Measurements from ENCODE around the gene ECPAS.

Gene ECPAS

GRCh38 chr9:111330124-111330523 lies 154.1 kb downstream of the ECPAS start, which contains the start of gene OR2K2:
Gene OR2K2 (minus strand): TSS chr9:111330224. CDS start chr9:111328433, 1,791 bp downstream.
- DNase-seq = no peak

- DNase-seq = no peak
Measured at GRCh38 chr9:111320631-111321030, 163.6 kb downstream of the ECPAS start.

- DNase-seq = no peak
Measured at GRCh38 chr9:111316796-111317195, 167.4 kb downstream of the ECPAS start.

Measured in kidney glomerular epithelial cell (primary cell).